Measurements from ENCODE around the gene TMEM95. TPM values are rescaled to one million over a fixed set of nuclear protein-coding genes. Genes with fewer than 3 reads are reported as not detected.
"Not testable (repeated sequence)": the region's sequence is repeated elsewhere in the genome, so short reads cannot be mapped to it uniquely, and the experiment has no call there.

The TMEM95 gene
- total and polyA plus RNA-seq, 2 donors: not detected

GRCh38 chr17:7329374-7329996 is 25.5 kb upstream of the TMEM95 start:
- WGBS: under 1% methylated on average over 43 of the region's 43 CpGs

GRCh38 chr17:7329997-7330637 is 24.8 kb upstream of the TMEM95 start:
- DNase-seq (ENCODE audit: extremely low spot score): peak; percentile 80
- Histone ChIP-seq H3K36me3 (ENCODE audit: insufficient read depth) (no peaks in the 10 kb centered on the region), H3K27ac (ENCODE audit: low read depth) (peak overlapping the region; percentile 79), H3K4me3 (ENCODE audit: low read depth, low read length) (peak overlapping the region; percentile 72), H3K4me1 (ENCODE audit: insufficient read depth) (no peaks in the 10 kb centered on the region)
- under 1% methylated on average over 34 of the region's 34 CpGs for WGBS

More at GRCh38 chr17:7329374-7329996, 25.5 kb upstream of the TMEM95 start:
- peak; percentile 94 for DNase-seq (ENCODE audit: extremely low spot score)
- Histone ChIP-seq H3K4me1 (ENCODE audit: insufficient read depth) (no peaks in the 10 kb centered on the region), H3K27ac (ENCODE audit: low read depth) (peak overlapping the region; percentile 84), H3K36me3 (ENCODE audit: insufficient read depth) (no peaks in the 10 kb centered on the region), H3K4me3 (ENCODE audit: low read depth, low read length) (peak overlapping the region; percentile 72)

- 62% methylated on average over 13 of the region's 13 CpGs for WGBS
- H3K36me3 ChIP-seq (ENCODE audit: insufficient read depth): no peaks in the 10 kb centered on the region
- H3K4me1 ChIP-seq (ENCODE audit: insufficient read depth): no peaks in the 10 kb centered on the region
- peak overlapping the region; percentile 72 for H3K4me3 ChIP-seq (ENCODE audit: low read depth, low read length)
- H3K27ac ChIP-seq (ENCODE audit: low read depth): no peak overlapping the region
- DNase-seq (ENCODE audit: extremely low spot score): no peak
Observed at GRCh38 chr17:7330638-7331015, 24.3 kb upstream of the TMEM95 start.

- no peaks in the 10 kb centered on the region for H3K36me3 ChIP-seq (ENCODE audit: insufficient read depth)
- WGBS: 59% methylated on average over 7 of the region's 7 CpGs
- H3K27ac ChIP-seq (ENCODE audit: low read depth): no peak overlapping the region
- H3K4me1 ChIP-seq (ENCODE audit: insufficient read depth): no peaks in the 10 kb centered on the region
- H3K4me3 ChIP-seq (ENCODE audit: low read depth, low read length): no peak overlapping the region
- DNase-seq (ENCODE audit: extremely low spot score): no peak
Observed at GRCh38 chr17:7332111-7332510, 22.8 kb upstream of the TMEM95 start.

GRCh38 chr17:7332600-7333069 is 22.3 kb upstream of the TMEM95 start:
- H3K4me3 ChIP-seq (ENCODE audit: low read depth, low read length); H3K27ac ChIP-seq (ENCODE audit: low read depth); H3K4me1 ChIP-seq (ENCODE audit: insufficient read depth); DNase-seq (ENCODE audit: extremely low spot score); H3K36me3 ChIP-seq (ENCODE audit: insufficient read depth): not testable (repeated sequence)
- WGBS: 30% methylated on average over 14 of the region's 14 CpGs

- H3K4me3 ChIP-seq (ENCODE audit: low read depth, low read length): no peak overlapping the region
- no peaks in the 10 kb centered on the region for H3K36me3 ChIP-seq (ENCODE audit: insufficient read depth)
- 82% methylated on average over 3 of the region's 3 CpGs for WGBS
- no peak overlapping the region for H3K27ac ChIP-seq (ENCODE audit: low read depth)
- no peak for DNase-seq (ENCODE audit: extremely low spot score)
- no peaks in the 10 kb centered on the region for H3K4me1 ChIP-seq (ENCODE audit: insufficient read depth)
Observed at GRCh38 chr17:7334938-7335538, 19.9 kb upstream of the TMEM95 start.

- 82% methylated on average over 13 of the region's 13 CpGs for whole genome bisulfite sequencing
- DNase-seq (ENCODE audit: extremely low spot score); H3K36me3 ChIP-seq (ENCODE audit: insufficient read depth); H3K4me1 ChIP-seq (ENCODE audit: insufficient read depth); H3K4me3 ChIP-seq (ENCODE audit: low read depth, low read length); H3K27ac ChIP-seq (ENCODE audit: low read depth): not testable (repeated sequence)
Observed at GRCh38 chr17:7335765-7336164, 19.2 kb upstream of the TMEM95 start.

GRCh38 chr17:7336240-7337175 is 18.4 kb upstream of the TMEM95 start, which contains the start of gene ACAP1:
Gene ACAP1 (plus strand): TSS chr17:7336529. CDS start chr17:7336735, 206 bp downstream.
- H3K27ac ChIP-seq (ENCODE audit: low read depth): no peak within 1 kb of the TSS
- DNase-seq (ENCODE audit: extremely low spot score): no peak
- no peaks in the 10 kb centered on the region for H3K4me1 ChIP-seq (ENCODE audit: insufficient read depth)
- peak within 1 kb of the TSS; percentile 34 for H3K4me3 ChIP-seq (ENCODE audit: low read depth, low read length)
- no peaks in the 10 kb centered on the region for H3K36me3 ChIP-seq (ENCODE audit: insufficient read depth)
- 33% methylated on average over 17 of the region's 17 CpGs for WGBS

GRCh38 chr17:7337600-7337999 is 17.4 kb upstream of the TMEM95 start:
- not testable (repeated sequence) for DNase-seq (ENCODE audit: extremely low spot score); H3K36me3 ChIP-seq (ENCODE audit: insufficient read depth); H3K27ac ChIP-seq (ENCODE audit: low read depth); H3K4me3 ChIP-seq (ENCODE audit: low read depth, low read length); H3K4me1 ChIP-seq (ENCODE audit: insufficient read depth)
- WGBS: 77% methylated on average over 7 of the region's 7 CpGs

GRCh38 chr17:7340179-7340578 is 14.8 kb upstream of the TMEM95 start:
- H3K36me3 ChIP-seq (ENCODE audit: insufficient read depth): no peaks in the 10 kb centered on the region
- no peak overlapping the region for H3K27ac ChIP-seq (ENCODE audit: low read depth)
- no peak for DNase-seq (ENCODE audit: extremely low spot score)
- WGBS: 81% methylated on average over 2 of the region's 2 CpGs
- H3K4me3 ChIP-seq (ENCODE audit: low read depth, low read length): no peak overlapping the region
- H3K4me1 ChIP-seq (ENCODE audit: insufficient read depth): no peaks in the 10 kb centered on the region

GRCh38 chr17:7341842-7342241 is 13.1 kb upstream of the TMEM95 start:
- Histone ChIP-seq H3K4me3 (ENCODE audit: low read depth, low read length) (no peak overlapping the region), H3K27ac (ENCODE audit: low read depth) (no peak overlapping the region), H3K4me1 (ENCODE audit: insufficient read depth) (no peaks in the 10 kb centered on the region), H3K36me3 (ENCODE audit: insufficient read depth) (no peaks in the 10 kb centered on the region)
- DNase-seq (ENCODE audit: extremely low spot score): no peak
- WGBS: 90% methylated on average over 13 of the region's 13 CpGs

GRCh38 chr17:7343250-7343649 is 11.7 kb upstream of the TMEM95 start:
- Histone ChIP-seq H3K4me1 (ENCODE audit: insufficient read depth) (no peaks in the 10 kb centered on the region), H3K36me3 (ENCODE audit: insufficient read depth) (no peaks in the 10 kb centered on the region), H3K4me3 (ENCODE audit: low read depth, low read length) (no peak overlapping the region), H3K27ac (ENCODE audit: low read depth) (no peak overlapping the region)
- 78% methylated on average over 15 of the region's 15 CpGs for WGBS
- no peak for DNase-seq (ENCODE audit: extremely low spot score)
